Muscle of arm (tissue), 12 donors: ENCODE results near the gene PFKFB3. TPM values are rescaled to one million over a fixed set of nuclear protein-coding genes. Genes with fewer than 3 reads are reported as not detected.
A peak's percentile ranks its signal among the peaks of the same experiment; 100 is the strongest.

Experiments used
- DNase-seq: peaks from one replicate; pipeline ENCODE4 v3.0.0-alpha.2; 2013
- polyA plus RNA-seq, 12 donors: library from polyadenylated mRNA; unstranded; fragments of 120-200 nt; gene quantifications; one replicate each; pipeline ENCODE4 v1.2.1, GENCODE V29; 2013; ENCODE audit not compliant: insufficient read length in 12 of 12

Gene PFKFB3
- polyA plus RNA-seq, 12 donors, result 8.8 to 26.2 (median 12.3) TPM; not detected in 1

- peak; percentile 33 for DNase-seq
Measured at GRCh38 chr10:6300106-6300783, 97.5 kb downstream of the PFKFB3 start.

DNA sequence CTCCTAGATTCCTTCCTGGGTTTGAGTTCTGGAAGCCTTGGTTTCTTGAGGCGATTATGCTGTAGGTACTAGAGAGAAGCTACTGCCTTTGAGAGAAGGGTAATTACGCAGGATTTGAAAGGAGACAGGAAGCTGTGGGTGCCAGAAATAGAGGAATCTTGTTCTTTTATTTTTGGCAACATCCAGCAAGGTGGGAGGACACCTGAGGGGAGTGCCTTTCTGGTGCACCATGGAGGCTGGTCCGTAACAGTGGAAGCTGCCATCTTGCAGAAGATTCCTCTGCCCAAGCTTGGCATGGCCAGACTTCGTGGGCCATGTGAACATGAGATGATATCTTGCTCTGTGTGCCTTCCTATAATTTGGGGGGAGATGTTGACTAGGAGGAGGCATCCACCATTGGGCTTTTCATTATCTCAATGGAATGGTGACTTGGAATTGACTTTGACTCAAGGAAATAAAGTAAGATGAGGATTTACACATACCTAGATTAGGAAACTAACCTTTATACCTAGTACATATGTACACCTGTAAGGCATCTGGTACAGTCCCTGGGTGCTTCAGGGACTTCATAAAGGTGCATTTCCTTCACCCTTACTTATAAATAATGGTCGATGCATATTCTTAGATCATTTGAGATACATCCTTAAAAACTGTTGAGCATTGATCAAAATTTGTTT lies 98.2 kb downstream of the PFKFB3 start:
- no peak for DNase-seq

DNA sequence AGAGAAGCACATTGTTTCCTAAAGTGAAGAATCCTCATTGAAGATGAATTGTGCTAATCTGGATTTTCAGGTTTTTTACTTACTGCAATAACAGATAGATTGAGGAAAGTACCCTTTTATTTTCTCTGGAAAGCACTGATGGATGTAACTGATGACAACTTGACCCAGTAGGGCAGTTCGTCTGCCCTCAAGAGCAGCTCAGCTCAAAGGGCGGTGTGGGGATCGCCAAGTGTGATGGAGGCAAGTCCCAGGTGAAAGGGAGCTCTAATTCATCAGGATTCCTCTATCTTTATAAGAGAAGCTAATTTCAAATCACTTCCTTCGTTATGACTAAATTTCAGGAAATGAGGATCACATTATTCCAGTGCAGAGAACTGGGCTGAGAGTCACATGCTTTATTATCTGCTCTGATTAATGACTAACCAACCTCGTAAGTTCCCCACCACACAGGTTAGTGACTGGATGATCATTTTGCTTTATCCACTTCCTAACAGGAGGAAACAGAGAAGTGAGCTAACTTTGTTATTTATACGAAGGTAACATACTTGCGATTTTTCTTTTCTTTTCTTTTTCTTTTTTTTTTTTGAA lies 98.8 kb downstream of the PFKFB3 start:
- DNase-seq, result no peak

Other genes starting within 250 kb of the PFKFB3 start
- gene IL15RA, start 225.4 kb upstream of the PFKFB3 start, polyA plus RNA-seq, result 1 to 10 TPM in 10 of 12 donors, not detected in 2; 1.2 to 3.8 (median 2.0) TPM
- 1 to 10 TPM in 1 of 12 donors, under 1 TPM in 2, not detected in 9; 0.49 to 3.4 (median 0.49) TPM for gene IL2RA, start 140.6 kb upstream of the PFKFB3 start, polyA plus RNA-seq
- 100 to 1,000 TPM in 8 of 12 donors, 10 to 100 TPM in 4; 83.1 to 835 (median 111) TPM for gene RBM17, start 113.9 kb upstream of the PFKFB3 start, polyA plus RNA-seq